HEK293 (cell line): ENCODE measurements around the gene LST1.

Experiments used
- ELK4 ChIP-seq: IDR thresholded peaks from 2 replicates; pipeline ENCODE4 v1.6.1; 2011; ENCODE audit warnings: mild to moderate bottlenecking, low read depth, low read length, borderline replicate concordance
- TCF7L2 ChIP-seq: IDR thresholded peaks from 2 replicates; pipeline ENCODE4 v1.6.1; 2011; ENCODE audit warnings: low read depth, mild to moderate bottlenecking, inconsistent platforms, low read length, moderate library complexity, borderline replicate concordance
- ZFP41 ChIP-seq: fragments of 450-650 bp; formaldehyde crosslinking; IDR thresholded peaks from 2 replicates; pipeline ENCODE4 v1.5.1; 2016; ENCODE audit warnings: missing biosample characterization, missing genetic modification characterization, borderline replicate concordance
- ZNF473 ChIP-seq: fragments of 450-650 bp; formaldehyde crosslinking; IDR thresholded peaks from 2 replicates; pipeline ENCODE4 v1.5.1; 2017; ENCODE audit warnings: missing biosample characterization, missing genetic modification characterization
- ZNF555 ChIP-seq: fragments of 450-650 bp; formaldehyde crosslinking; conservative IDR thresholded peaks from 2 replicates; pipeline ENCODE4 v1.5.1; 2017; ENCODE audit warnings: missing biosample characterization, mild to moderate bottlenecking, missing genetic modification characterization, inconsistent platforms
- TF ChIP-seq, protein P1 (sequence below): fragments of 450-650 bp; formaldehyde crosslinking; IDR thresholded peaks from 2 replicates; pipeline ENCODE4 v1.5.1; 2016; ENCODE audit warnings: missing biosample characterization, missing genetic modification characterization, low read depth
- TF ChIP-seq, protein P2 (sequence below): fragments of 450-650 bp; formaldehyde crosslinking; optimal IDR thresholded peaks from 2 replicates; pipeline ENCODE3; 2016; ENCODE audit warnings: missing biosample characterization, mild to moderate bottlenecking, missing genetic modification characterization

- TF ChIP-seq ZNF473 (tag by site-specific recombination) (no peak), TCF7L2 (no peak), ZFP41 (tag by site-specific recombination) (no peak), ZNF555 (tag by site-specific recombination) (no peak), ELK4 (no peak)
- TF ChIP-seq, protein P1, sequence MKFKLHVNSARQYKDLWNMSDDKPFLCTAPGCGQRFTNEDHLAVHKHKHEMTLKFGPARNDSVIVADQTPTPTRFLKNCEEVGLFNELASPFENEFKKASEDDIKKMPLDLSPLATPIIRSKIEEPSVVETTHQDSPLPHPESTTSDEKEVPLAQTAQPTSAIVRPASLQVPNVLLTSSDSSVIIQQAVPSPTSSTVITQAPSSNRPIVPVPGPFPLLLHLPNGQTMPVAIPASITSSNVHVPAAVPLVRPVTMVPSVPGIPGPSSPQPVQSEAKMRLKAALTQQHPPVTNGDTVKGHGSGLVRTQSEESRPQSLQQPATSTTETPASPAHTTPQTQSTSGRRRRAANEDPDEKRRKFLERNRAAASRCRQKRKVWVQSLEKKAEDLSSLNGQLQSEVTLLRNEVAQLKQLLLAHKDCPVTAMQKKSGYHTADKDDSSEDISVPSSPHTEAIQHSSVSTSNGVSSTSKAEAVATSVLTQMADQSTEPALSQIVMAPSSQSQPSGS (tag by site-specific recombination): no peak
- TF ChIP-seq, protein P2, sequence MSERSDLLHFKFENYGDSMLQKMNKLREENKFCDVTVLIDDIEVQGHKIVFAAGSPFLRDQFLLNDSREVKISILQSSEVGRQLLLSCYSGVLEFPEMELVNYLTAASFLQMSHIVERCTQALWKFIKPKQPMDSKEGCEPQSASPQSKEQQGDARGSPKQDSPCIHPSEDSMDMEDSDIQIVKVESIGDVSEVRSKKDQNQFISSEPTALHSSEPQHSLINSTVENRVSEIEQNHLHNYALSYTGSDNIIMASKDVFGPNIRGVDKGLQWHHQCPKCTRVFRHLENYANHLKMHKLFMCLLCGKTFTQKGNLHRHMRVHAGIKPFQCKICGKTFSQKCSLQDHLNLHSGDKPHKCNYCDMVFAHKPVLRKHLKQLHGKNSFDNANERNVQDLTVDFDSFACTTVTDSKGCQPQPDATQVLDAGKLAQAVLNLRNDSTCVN: no peak
These were observed 13.8 kb upstream of the LST1 start, which contains the start of gene LTA for GRCh38 chr6:31572041-31572911.
